Activated T-cell treated with anti-CD3 and anti-CD28 coated beads, Interleukin-2, amount 50 U/mL, for 1 hour (primary cell): ENCODE results near the gene SRPK2.

Experiments
- DNase-seq: peaks from one replicate; pipeline ENCODE4 v3.0.0-alpha.2; 2020

Gene SRPK2

GRCh38 chr7:105180002-105180401 is 208.7 kb downstream of the SRPK2 start:
- no peak for DNase-seq

- no peak for DNase-seq
Observed at GRCh38 chr7:105178928-105179541, 209.7 kb downstream of the SRPK2 start.

GRCh38 chr7:105178177-105178576 is 210.5 kb downstream of the SRPK2 start:
- DNase-seq = no peak

- DNase-seq = no peak
Observed at GRCh38 chr7:105177026-105177425, 211.7 kb downstream of the SRPK2 start.

- DNase-seq = no peak
Observed at GRCh38 chr7:105173586-105173985, 215.1 kb downstream of the SRPK2 start.

- no peak for DNase-seq
Observed at GRCh38 chr7:105164751-105165150, 224.0 kb downstream of the SRPK2 start.

GRCh38 chr7:105163718-105164117 is 225.0 kb downstream of the SRPK2 start:
- no peak for DNase-seq

- DNase-seq = no peak
Observed at GRCh38 chr7:105161366-105161765, 227.4 kb downstream of the SRPK2 start.

GRCh38 chr7:105157278-105157677 is 231.4 kb downstream of the SRPK2 start:
- DNase-seq = no peak

- no peak for DNase-seq
Observed at GRCh38 chr7:105156731-105157130, 232.0 kb downstream of the SRPK2 start.

GRCh38 chr7:105154084-105154483 is 234.6 kb downstream of the SRPK2 start:
- no peak for DNase-seq

GRCh38 chr7:105153531-105153930 is 235.2 kb downstream of the SRPK2 start:
- DNase-seq = no peak

- no peak for DNase-seq
Observed at GRCh38 chr7:105151152-105151551, 237.6 kb downstream of the SRPK2 start.

GRCh38 chr7:105149827-105150226 is 238.9 kb downstream of the SRPK2 start:
- DNase-seq = no peak

- no peak for DNase-seq
Observed at GRCh38 chr7:105141068-105141467, 247.7 kb downstream of the SRPK2 start.

GRCh38 chr7:105139381-105139780 is 249.3 kb downstream of the SRPK2 start:
- no peak for DNase-seq

GRCh38 chr7:105137898-105138297 is 250.8 kb downstream of the SRPK2 start:
- no peak for DNase-seq

GRCh38 chr7:105136221-105136620 is 252.5 kb downstream of the SRPK2 start:
- no peak for DNase-seq

- DNase-seq = no peak
Observed at GRCh38 chr7:105133986-105134655, 254.6 kb downstream of the SRPK2 start.

- DNase-seq = no peak
Observed at GRCh38 chr7:105133358-105133757, 255.4 kb downstream of the SRPK2 start.

- DNase-seq = no peak
Observed at GRCh38 chr7:105132835-105133234, 255.9 kb downstream of the SRPK2 start.

GRCh38 chr7:105132335-105132734 is 256.4 kb downstream of the SRPK2 start:
- DNase-seq = no peak

GRCh38 chr7:105131890-105132289 is 256.8 kb downstream of the SRPK2 start:
- no peak for DNase-seq

- DNase-seq = no peak
Observed at GRCh38 chr7:105131033-105131656, 257.6 kb downstream of the SRPK2 start.
